H9 (cell line): ENCODE results near the gene PAXX. TPM values are rescaled to one million over a fixed set of nuclear protein-coding genes. Genes with fewer than 3 reads are reported as not detected.

Source experiments
- DNase-seq: peaks from one replicate; pipeline ENCODE4 v3.0.0-alpha.2; 2017
- H2AFZ ChIP-seq: one replicate; pipeline ENCODE4 v1.6.1; 2013; ENCODE audit warnings: mild to moderate bottlenecking, low read length, control low read depth, moderate library complexity
- H2AK5ac ChIP-seq: 2 replicates; pipeline ENCODE4 v1.6.1; 2013; ENCODE audit warnings: low read length, control low read depth, mixed read lengths; ENCODE audit not compliant: insufficient read length
- H2BK120ac ChIP-seq: one replicate; pipeline ENCODE4 v1.6.1; 2013; ENCODE audit warnings: low read depth, mild to moderate bottlenecking, low read length, control low read depth, inconsistent platforms; ENCODE audit not compliant: poor library complexity, severe bottlenecking
- H2BK12ac ChIP-seq: 2 replicates; pipeline ENCODE4 v1.6.1; 2013; ENCODE audit warnings: low read length, control low read depth, mixed read lengths, low read depth; ENCODE audit not compliant: insufficient read length
- H2BK15ac ChIP-seq: 2 replicates; pipeline ENCODE4 v1.6.1; 2013; ENCODE audit warnings: low read depth, low read length, control low read depth
- H2BK20ac ChIP-seq: one replicate; pipeline ENCODE4 v1.6.1; 2013; ENCODE audit warnings: low read depth, mild to moderate bottlenecking, low read length, control low read depth, inconsistent platforms; ENCODE audit not compliant: poor library complexity, severe bottlenecking
- H2BK5ac ChIP-seq: 2 replicates; pipeline ENCODE4 v1.6.1; 2013; ENCODE audit warnings: low read length, control low read depth, mixed read lengths; ENCODE audit not compliant: insufficient read length
- H3K14ac ChIP-seq: 2 replicates; pipeline ENCODE4 v1.6.1; 2013; ENCODE audit warnings: low read length, control low read depth; ENCODE audit not compliant: insufficient read depth
- H3K18ac ChIP-seq: 2 replicates; pipeline ENCODE4 v1.6.1; 2013; ENCODE audit warnings: low read depth, mild to moderate bottlenecking, mixed read lengths, low read length, control low read depth; ENCODE audit not compliant: insufficient read length
- H3K23ac ChIP-seq: 2 replicates; pipeline ENCODE4 v1.6.1; 2013; ENCODE audit warnings: low read length, control low read depth, mixed read lengths, low read depth; ENCODE audit not compliant: insufficient read length
- H3K23me2 ChIP-seq: 2 replicates; pipeline ENCODE4 v1.6.1; 2013; ENCODE audit warnings: low read depth, mild to moderate bottlenecking, mixed read lengths, low read length, control low read depth; ENCODE audit not compliant: insufficient read length, poor library complexity, severe bottlenecking
- H3K27ac ChIP-seq: 2 replicates; pipeline ENCODE4 v1.5.1; 2013; ENCODE audit warnings: low read length, control low read depth, mixed read lengths, low read depth; ENCODE audit not compliant: insufficient read length
- H3K27me3 ChIP-seq: 2 replicates; pipeline ENCODE4 v1.6.1; 2013; ENCODE audit warnings: low read length, control low read depth, inconsistent platforms; ENCODE audit not compliant: insufficient read depth
- H3K4ac ChIP-seq: 2 replicates; pipeline ENCODE4 v1.6.1; 2013; ENCODE audit warnings: low read depth, mild to moderate bottlenecking, control low read depth, inconsistent platforms, low read length, moderate library complexity
- H3K4me1 ChIP-seq: 2 replicates; pipeline ENCODE4 v1.6.1; 2013; ENCODE audit warnings: low read length, control low read depth, inconsistent platforms; ENCODE audit not compliant: insufficient read depth
- H3K4me2 ChIP-seq: 2 replicates; pipeline ENCODE4 v1.6.1; 2013; ENCODE audit warnings: low read length, control low read depth, mixed read lengths; ENCODE audit not compliant: insufficient read length, insufficient read depth
- H3K56ac ChIP-seq: 2 replicates; pipeline ENCODE4 v1.6.1; 2013; ENCODE audit warnings: low read depth, mild to moderate bottlenecking, mixed read lengths, low read length, control low read depth; ENCODE audit not compliant: insufficient read length
- H3K79me1 ChIP-seq: 2 replicates; pipeline ENCODE4 v1.6.1; 2013; ENCODE audit warnings: low read depth, mild to moderate bottlenecking, moderate library complexity, low read length, control low read depth, inconsistent platforms; ENCODE audit not compliant: insufficient read depth, poor library complexity, severe bottlenecking
- H3K79me2 ChIP-seq: 2 replicates; pipeline ENCODE4 v1.6.1; 2013; ENCODE audit warnings: low read length, control low read depth, inconsistent platforms; ENCODE audit not compliant: insufficient read depth
- H3K9ac ChIP-seq: 2 replicates; pipeline ENCODE4 v1.6.1; 2013; ENCODE audit warnings: low read length, control low read depth, mixed read lengths; ENCODE audit not compliant: insufficient read length; ENCODE audit errors: extremely low read depth
- H3K9me3 ChIP-seq: one replicate; pipeline ENCODE4 v1.6.1; 2013; ENCODE audit warnings: low read depth, low read length, inconsistent platforms; ENCODE audit not compliant: control insufficient read depth
- H3T11ph ChIP-seq: one replicate; pipeline ENCODE4 v1.6.1; 2013; ENCODE audit warnings: mild to moderate bottlenecking, low read length, control low read depth, inconsistent platforms
- H4K20me1 ChIP-seq: one replicate; pipeline ENCODE4 v1.6.1; 2013; ENCODE audit not compliant: control insufficient read depth, insufficient read length, insufficient read depth
- H4K5ac ChIP-seq: 2 replicates; pipeline ENCODE4 v1.6.1; 2013; ENCODE audit warnings: low read depth, mild to moderate bottlenecking, mixed read lengths, low read length, control low read depth; ENCODE audit not compliant: insufficient read length
- H4K8ac ChIP-seq: replicated peaks from 2 replicates; pipeline ENCODE4 v1.6.1; 2013; ENCODE audit warnings: low read length, control low read depth, mixed read lengths, low read depth; ENCODE audit not compliant: insufficient read length
- H4K91ac ChIP-seq: 2 replicates; pipeline ENCODE4 v1.6.1; 2013; ENCODE audit warnings: low read depth, mild to moderate bottlenecking, moderate library complexity, mixed read lengths, low read length, control low read depth; ENCODE audit not compliant: insufficient read length
- H3K27ac Mint-ChIP-seq, 3 experiments: 2 replicates in 2 of 3; 3 replicates in 1 of 3; pipeline ENCODE4 v1.8.0; 2020 to 2021; ENCODE audit warnings: mixed read lengths in 3 of 3, mild to moderate bottlenecking in 1 of 3, moderate library complexity in 1 of 3
- H3K27me3 Mint-ChIP-seq: 2 replicates; pipeline ENCODE4 v1.8.0; 2021; ENCODE audit warnings: low read depth, mild to moderate bottlenecking, moderate library complexity, mixed read lengths
- H3K36me3 Mint-ChIP-seq, 3 experiments: 2 replicates in 2 of 3; 3 replicates in 1 of 3; pipeline ENCODE4 v1.8.0; 2020 to 2021; ENCODE audit warnings: low read depth in 3 of 3, mixed read lengths in 3 of 3; ENCODE audit not compliant: insufficient read depth in 1 of 3
- H3K4me1 Mint-ChIP-seq, 2 experiments: 2 replicates each; pipeline ENCODE4 v1.8.0; 2020; ENCODE audit warnings: mixed read lengths in 2 of 2
- H3K4me3 Mint-ChIP-seq, 2 experiments: 2 replicates in 1 of 2; 3 replicates in 1 of 2; pipeline ENCODE4 v1.8.0; 2020 to 2021; ENCODE audit warnings: mild to moderate bottlenecking in 2 of 2, mixed read lengths in 2 of 2, moderate library complexity in 1 of 2
- H3K9me3 Mint-ChIP-seq, 2 experiments: 2 replicates in 1 of 2; 3 replicates in 1 of 2; pipeline ENCODE4 v1.8.0; 2020; ENCODE audit warnings: mild to moderate bottlenecking in 2 of 2, mixed read lengths in 2 of 2, moderate library complexity in 1 of 2
- CTCF ChIP-seq: fragments of 200-600 bp; sonication (generic); conservative IDR thresholded peaks from 3 replicates; pipeline ENCODE4 v1.8.0; 2021; ENCODE audit warnings: antibody characterized with exemption, mild to moderate bottlenecking
- WGBS: extraction: QIAGEN DNeasy Blood & Tissue Kit; methylation state at CpG from one replicate; pipeline ENCODE4 v1.1.7; 2013; ENCODE audit warnings: missing lambda C conversion rate, low lambda C conversion rate, mixed read lengths; ENCODE audit not compliant: insufficient read length; ENCODE audit errors: extremely low coverage; 5-methylcytosine and 5-hydroxymethylcytosine counted together
- total RNA-seq: library from RNA; stranded (reverse); gene quantifications from 2 replicates; pipeline ENCODE4 v1.2.1, GENCODE V29; 2021

The PAXX gene
- total RNA-seq, 1 experiment from 2014 or later: 51.2 TPM

DNA sequence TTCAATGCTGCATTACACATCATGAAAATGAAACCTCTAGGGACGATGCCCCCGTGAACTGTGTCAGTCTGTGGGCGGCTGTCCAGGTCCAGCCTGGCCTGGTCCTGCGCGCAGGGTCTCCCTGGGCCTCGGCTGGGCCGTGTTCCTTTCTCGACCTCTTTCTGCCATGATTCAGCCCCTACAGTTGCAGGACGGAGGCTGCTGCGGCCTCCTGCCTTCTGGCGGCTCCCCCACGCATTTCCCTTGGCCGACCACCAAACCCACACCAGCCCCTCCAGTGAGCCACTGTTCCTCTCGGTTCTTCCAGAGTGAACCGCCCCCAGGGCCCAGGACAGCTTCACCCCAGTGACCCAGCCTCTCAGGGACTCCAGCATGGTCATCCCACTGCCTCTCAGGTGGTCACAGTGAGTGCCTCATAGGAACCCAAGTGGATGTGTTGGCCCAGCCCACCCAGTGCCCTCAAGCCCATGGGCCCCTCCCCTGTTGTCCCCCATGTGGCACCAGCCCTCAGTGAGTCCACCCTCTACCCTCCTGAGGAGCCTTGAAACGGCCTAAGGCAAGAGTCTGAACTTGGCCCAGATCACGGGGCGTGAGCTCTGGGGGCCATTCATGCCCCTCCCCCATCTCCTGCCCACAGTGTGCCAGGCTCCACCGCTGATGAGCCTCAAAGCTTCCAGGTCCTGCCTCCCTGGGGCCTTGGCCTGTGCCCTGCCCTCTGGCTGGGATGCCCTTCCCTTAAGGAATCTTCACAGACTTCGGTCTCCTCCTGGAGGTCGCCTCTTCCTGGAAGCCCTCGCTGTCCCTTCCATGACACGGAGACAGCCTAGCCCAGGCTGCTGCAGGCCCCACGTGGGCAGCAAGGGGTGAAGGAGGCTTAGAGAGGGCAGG is 14.1 kb downstream of the PAXX start:
- no peak overlapping the region; the same call in 1 of the 2 replicates for H3K14ac ChIP-seq
- H3K9me3 ChIP-seq: no peaks in the 10 kb centered on the region
- no CpG with 5 or more reads among the region's 24 CpGs for WGBS
- peaks cover 10% of the 10 kb centered on the region for H3K27me3 Mint-ChIP-seq
- H4K8ac ChIP-seq: no peak overlapping the region
- H4K5ac ChIP-seq: no peak overlapping the region
- H3K79me2 ChIP-seq: no peaks in the 10 kb centered on the region
- H3K9ac ChIP-seq: no peak overlapping the region
- H2AFZ ChIP-seq: no peak overlapping the region
- no peak overlapping the region for H3K4ac ChIP-seq
- H2BK12ac ChIP-seq: no peak overlapping the region
- DNase-seq: no peak
- no peak overlapping the region for H4K91ac ChIP-seq
- no peak overlapping the region for H3T11ph ChIP-seq
- peak overlapping the region in 1 of 3 experiments; percentile 40; a peak in 1 of 7 replicates for H3K27ac Mint-ChIP-seq
- H2BK20ac ChIP-seq: no peak overlapping the region
- no peak for TF ChIP-seq CTCF
- no peaks in the 10 kb centered on the region for H3K79me1 ChIP-seq
- no peak overlapping the region for H2BK120ac ChIP-seq
- H3K4me3 Mint-ChIP-seq: no peak overlapping the region
- H3K27me3 ChIP-seq: no peaks in the 10 kb centered on the region
- no peak overlapping the region for H3K56ac ChIP-seq
- peaks cover 16 to 19% of the 10 kb centered on the region in 2 experiments for H3K9me3 Mint-ChIP-seq
- H3K23me2 ChIP-seq: no peaks in the 10 kb centered on the region
- no peaks in the 10 kb centered on the region for H4K20me1 ChIP-seq
- H3K4me2 ChIP-seq: no peak overlapping the region
- H3K36me3 Mint-ChIP-seq: peaks cover 5 to 6% (median 5%) of the 10 kb centered on the region in 3 experiments; a peak in 5 of 7 replicates
- H3K4me1 Mint-ChIP-seq: no peaks in the 10 kb centered on the region
- H3K18ac ChIP-seq: no peak overlapping the region
- no peak overlapping the region for H2BK5ac ChIP-seq
- no peak overlapping the region for H3K23ac ChIP-seq
- H3K4me1 ChIP-seq: no peaks in the 10 kb centered on the region
- no peak overlapping the region for H2BK15ac ChIP-seq
- H2AK5ac ChIP-seq: no peak overlapping the region
- no peak overlapping the region for H3K27ac ChIP-seq
